Renal cortex interstitium (tissue), 15 donors: Measurements from ENCODE around the gene METTL25. TPM values are rescaled to one million over a fixed set of nuclear protein-coding genes. Genes with fewer than 3 reads are reported as not detected.
A peak's percentile ranks its signal among the peaks of the same experiment; 100 is the strongest.
"Not testable (repeated sequence)": the region's sequence is repeated elsewhere in the genome, so short reads cannot be mapped to it uniquely, and the experiment has no call there.

Experiments used
- DNase-seq, 11 donors: peaks; one replicate each; pipeline ENCODE4 v3.0.0-alpha.2; 2013; ENCODE audit warnings: low read depth in 9 of 11, low spot score in 4 of 11; ENCODE audit errors: extremely low read depth in 1 of 11
- long read RNA-seq, 16 experiments: transcript quantifications; one replicate each; lab custom pipeline, GENCODE V29; 2026
- polyA plus RNA-seq, 3 donors: library from polyadenylated mRNA; unstranded; fragments of 120-200 nt; gene quantifications; one replicate each; pipeline ENCODE4 v1.2.1, GENCODE V29; 2013; ENCODE audit not compliant: insufficient read length in 3 of 3

METTL25 gene, protein sequence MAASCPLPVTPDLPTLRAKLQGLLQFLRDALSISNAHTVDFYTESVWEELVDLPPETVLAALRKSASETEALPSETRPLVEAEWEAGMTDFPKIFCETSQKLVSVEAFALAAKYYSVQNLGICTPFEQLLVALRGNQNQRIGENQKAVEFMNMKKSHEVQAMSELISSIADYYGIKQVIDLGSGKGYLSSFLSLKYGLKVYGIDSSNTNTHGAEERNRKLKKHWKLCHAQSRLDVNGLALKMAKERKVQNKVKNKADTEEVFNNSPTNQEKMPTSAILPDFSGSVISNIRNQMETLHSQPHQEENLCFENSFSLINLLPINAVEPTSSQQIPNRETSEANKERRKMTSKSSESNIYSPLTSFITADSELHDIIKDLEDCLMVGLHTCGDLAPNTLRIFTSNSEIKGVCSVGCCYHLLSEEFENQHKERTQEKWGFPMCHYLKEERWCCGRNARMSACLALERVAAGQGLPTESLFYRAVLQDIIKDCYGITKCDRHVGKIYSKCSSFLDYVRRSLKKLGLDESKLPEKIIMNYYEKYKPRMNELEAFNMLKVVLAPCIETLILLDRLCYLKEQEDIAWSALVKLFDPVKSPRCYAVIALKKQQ
- polyA plus RNA-seq = 10 to 100 TPM; 14.3 to 18.7 (median 18.2) TPM
- long read RNA-seq, donor 1, partial matches to known transcripts = 87 of 123 reads
- long read RNA-seq, donor 1, other reads (novel, unspliced or antisense) = 28 of 123 reads
- long read RNA-seq, donor 2, partial matches to known transcripts = 6 of 8 reads
- long read RNA-seq, donor 2, other reads (novel, unspliced or antisense) = 0 of 8 reads
- long read RNA-seq, donor 3 = 0 reads
- long read RNA-seq, donor 4, partial matches to known transcripts = 0 of 3 reads
- long read RNA-seq, donor 4, other reads (novel, unspliced or antisense) = 0 of 3 reads
- long read RNA-seq, donor 5 = 0 reads
- long read RNA-seq, donor 6, partial matches to known transcripts = 14 of 17 reads
- long read RNA-seq, donor 6, other reads (novel, unspliced or antisense) = 0 of 17 reads
- long read RNA-seq, donor 7, transcript METTL25-204 (4 exons, 743 nt) = major isoform, 5 of 28 reads
- long read RNA-seq, donor 7, transcript METTL25-201 (12 exons, 2,093 nt) = major isoform, 5 of 28 reads
- long read RNA-seq, donor 7, partial matches to known transcripts = 18 of 28 reads
- long read RNA-seq, donor 7, other reads (novel, unspliced or antisense) = 0 of 28 reads
- long read RNA-seq, donor 8, transcript METTL25-204 (4 exons, 743 nt) = major isoform, 9 of 12 reads
- long read RNA-seq, donor 8, partial matches to known transcripts = 0 of 12 reads
- long read RNA-seq, donor 8, other reads (novel, unspliced or antisense) = 0 of 12 reads
- long read RNA-seq, donor 9, partial matches to known transcripts = 11 of 15 reads
- long read RNA-seq, donor 9, other reads (novel, unspliced or antisense) = 0 of 15 reads
- long read RNA-seq, donor 10, transcript METTL25-204 (4 exons, 743 nt) = major isoform, 5 of 24 reads
- long read RNA-seq, donor 10, partial matches to known transcripts = 17 of 24 reads
- long read RNA-seq, donor 10, other reads (novel, unspliced or antisense) = 0 of 24 reads
- long read RNA-seq, donor 11, partial matches to known transcripts = 14 of 18 reads
- long read RNA-seq, donor 11, other reads (novel, unspliced or antisense) = 0 of 18 reads
- long read RNA-seq, donor 12, partial matches to known transcripts = 0 of 4 reads
- long read RNA-seq, donor 12, other reads (novel, unspliced or antisense) = 0 of 4 reads
- long read RNA-seq, donor 13 = 0 reads
- long read RNA-seq, donor 14, partial matches to known transcripts = 0 of 5 reads
- long read RNA-seq, donor 14, other reads (novel, unspliced or antisense) = 0 of 5 reads
- long read RNA-seq, donor 15, transcript METTL25-201 (12 exons, 2,093 nt) = major isoform, 5 of 5 reads
- long read RNA-seq, donor 15, partial matches to known transcripts = 0 of 5 reads
- long read RNA-seq, donor 15, other reads (novel, unspliced or antisense) = 0 of 5 reads
- long read RNA-seq, donor 16, transcript METTL25-201 (12 exons, 2,093 nt) = major isoform, 7 of 9 reads
- long read RNA-seq, donor 16, partial matches to known transcripts = 0 of 9 reads
- long read RNA-seq, donor 16, other reads (novel, unspliced or antisense) = 0 of 9 reads

GRCh38 chr12:82358200-82359114 is at the start of gene METTL25, which contains the start of gene CCDC59:
TSS of gene METTL25 (plus strand) at chr12:82358529. CDS start at chr12:82358566, 37 bp downstream.
TSS of gene CCDC59 (minus strand) at chr12:82358387. CDS start at chr12:82358376, 11 bp downstream.
- peak; percentile 95 to 98 (median 98) for DNase-seq

- DNase-seq = no peak
These were observed 43.9 kb upstream of the METTL25 start for GRCh38 chr12:82314406-82314892.

DNA sequence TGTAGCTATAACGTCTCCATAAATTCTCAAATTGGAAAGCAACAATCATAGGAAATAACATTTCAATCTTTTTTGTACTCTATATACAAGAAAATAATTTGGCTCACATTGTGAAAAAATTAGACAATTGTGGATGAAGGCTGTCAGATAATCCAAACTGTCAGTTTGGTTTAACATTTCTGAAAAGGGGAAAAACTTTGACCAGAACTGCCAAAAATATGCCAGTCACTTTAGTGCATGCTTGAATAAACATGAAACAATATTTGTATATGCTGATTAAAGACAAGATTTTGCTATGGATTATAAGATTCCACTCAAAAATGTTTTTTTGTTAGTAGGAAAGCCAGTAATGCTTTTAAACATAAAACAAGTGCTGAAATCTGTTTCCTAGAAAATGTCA is 39.1 kb upstream of the METTL25 start:
- DNase-seq = no peak

DNA sequence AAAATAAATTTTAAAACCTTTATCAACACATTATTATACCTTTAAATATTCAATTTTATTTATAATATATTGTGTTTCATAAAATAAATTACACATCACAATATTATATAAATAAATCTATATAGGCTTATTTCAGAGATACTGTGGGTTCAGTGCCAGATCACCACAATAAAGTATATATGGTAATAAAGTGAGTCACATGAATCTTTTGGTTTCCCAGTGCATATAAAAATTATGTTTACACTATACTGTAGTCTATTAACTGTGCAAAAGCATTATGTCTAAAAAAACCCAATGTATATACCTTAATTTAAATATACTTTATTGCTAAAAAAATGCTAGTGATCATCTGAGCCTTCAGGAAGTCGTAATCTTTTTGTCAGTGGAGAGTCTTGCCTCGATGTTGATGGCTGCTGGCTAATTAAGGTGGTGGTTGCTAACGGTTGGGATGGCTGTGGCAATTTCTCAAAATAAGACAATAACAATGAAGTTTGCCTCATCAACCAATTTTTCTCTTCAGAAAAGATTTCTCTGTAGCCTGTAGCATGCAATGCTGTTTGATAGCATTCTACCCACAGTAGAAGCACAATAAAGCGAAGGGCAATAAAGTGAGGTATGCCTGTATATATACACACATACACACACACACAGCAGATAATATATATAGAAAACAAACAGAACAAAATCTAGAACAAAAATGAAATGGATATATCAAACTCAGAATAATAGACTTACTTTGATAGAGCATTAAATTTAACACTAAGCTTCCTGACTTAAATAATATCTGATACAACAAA is 32.6 kb upstream of the METTL25 start:
- no peak for DNase-seq

DNA sequence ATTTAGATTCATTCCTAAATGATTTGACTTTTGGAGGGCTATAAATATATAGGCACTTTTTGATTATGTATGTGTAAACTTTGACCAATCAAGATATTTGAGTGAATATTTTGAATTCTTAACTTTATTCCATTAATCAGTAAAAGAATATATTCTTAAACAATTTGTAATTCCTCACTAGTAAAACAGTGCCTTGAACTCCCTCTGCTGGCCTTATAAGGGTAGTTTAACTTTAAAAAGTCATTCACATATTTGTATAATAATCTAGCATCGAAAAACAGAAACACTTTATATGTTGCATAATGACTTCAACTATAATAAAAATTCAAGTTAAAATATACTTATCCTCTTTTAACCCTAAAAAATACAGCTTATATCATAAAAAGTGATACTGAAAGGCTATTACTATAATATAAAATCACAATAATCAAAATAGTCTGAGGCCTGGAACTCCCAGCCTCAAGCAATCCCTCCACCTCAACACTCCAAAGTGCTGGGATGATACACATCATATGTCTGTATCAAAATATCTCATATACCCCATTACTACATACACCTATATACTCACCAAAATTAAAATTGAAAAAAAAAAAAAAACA is 31.3 kb upstream of the METTL25 start:
- peak in 5 of 11 donors; percentile 2 to 18 (median 3) for DNase-seq

DNA sequence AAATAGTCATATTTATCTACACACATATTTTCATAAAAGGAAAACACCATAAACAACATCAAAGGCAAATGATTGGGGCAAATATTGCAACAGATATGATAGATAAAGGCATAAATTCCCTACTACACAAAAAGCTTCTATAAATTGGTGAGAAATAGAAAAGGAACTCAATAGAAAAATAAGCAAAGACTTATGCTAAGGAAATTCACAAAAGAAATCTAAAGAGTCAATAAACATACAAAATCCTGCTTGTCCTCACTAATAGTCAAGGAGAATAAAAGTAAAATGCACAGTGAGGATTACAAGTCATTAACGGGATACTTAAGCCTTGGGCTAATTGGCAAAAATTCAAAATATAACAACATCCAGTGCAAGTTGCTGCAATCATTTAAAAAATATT is 30.5 kb upstream of the METTL25 start:
- DNase-seq = no peak

DNA sequence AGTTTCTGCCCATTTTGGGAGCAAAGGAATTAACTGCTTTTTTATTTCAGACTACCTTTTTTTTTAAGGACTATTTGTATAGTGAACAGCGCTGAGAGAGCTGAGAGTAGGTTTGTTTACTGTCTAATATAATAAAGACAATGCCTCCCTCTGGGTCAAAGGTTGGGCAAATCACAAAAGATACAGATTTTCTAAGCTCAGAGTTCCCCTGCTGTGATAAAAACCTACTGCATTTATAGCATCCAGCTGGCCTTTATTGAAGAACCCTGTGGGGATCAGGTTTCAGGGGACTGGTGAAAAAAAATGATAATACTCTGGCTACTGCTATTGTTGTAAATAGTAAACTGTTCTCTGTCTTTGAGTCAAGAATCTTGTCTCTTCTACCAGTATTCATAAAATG is 28.8 kb upstream of the METTL25 start:
- no peak for DNase-seq

DNA sequence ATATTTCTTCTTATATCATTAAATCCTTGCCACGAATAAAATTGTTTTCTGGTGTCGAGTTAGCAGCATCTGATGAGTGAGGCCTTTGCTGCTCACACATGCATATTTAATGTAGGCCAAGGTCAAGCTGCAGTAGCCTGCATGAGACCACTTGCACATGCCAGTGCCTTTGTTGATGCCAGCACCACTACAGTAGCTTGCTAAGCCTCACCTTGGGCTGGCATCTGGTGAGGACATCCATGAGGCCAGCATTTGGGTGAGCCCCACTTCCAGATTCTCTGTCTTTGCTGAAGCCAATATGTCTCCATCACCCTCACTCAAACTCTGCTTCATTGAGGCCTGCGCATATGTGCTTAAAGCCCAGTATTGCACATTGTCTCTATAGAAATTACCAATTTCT is 8.2 kb upstream of the METTL25 start:
- no peak for DNase-seq

DNA sequence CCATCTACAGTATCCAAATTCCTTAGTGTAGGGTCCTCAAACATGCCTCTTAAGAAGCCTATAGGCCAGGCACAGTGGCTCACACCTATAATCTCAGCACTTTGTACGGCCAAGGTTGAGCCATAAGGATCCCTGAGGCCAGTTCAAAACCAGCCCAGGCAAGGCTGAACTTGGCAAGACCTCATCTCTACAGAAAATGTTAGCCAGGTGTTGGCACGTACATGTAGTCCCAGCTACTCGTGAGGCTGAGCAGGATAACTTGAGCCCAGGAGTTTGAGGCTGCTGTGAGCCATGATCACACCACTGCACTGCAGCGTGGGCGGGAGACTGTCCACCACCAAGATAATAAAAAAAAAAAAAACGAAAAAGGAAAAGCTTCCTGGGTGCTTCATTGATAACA is 6.9 kb upstream of the METTL25 start:
- no peak for DNase-seq

GRCh38 chr12:82357340-82357739 is 989 bp upstream of the METTL25 start:
- no peak for DNase-seq

DNA sequence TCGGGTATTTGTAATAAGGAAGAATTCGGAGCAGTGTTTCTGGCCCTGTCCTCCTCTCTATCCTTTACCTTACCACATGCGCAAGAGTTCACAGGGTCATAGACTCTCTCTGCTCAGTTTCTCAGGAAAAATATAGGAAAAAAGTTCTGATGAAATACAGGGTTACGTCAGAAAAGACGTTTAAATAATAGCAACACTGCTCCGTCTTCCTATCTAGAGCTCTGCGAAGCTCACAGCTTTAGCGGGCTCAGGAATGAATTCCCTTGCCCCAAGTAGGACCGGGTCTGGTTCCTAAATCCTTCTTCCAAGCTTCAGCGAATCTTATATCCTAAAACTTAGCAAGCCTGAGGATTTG is 507 bp upstream of the METTL25 start:
- DNase-seq = peak in 1 of 11 donors; percentile 15

- DNase-seq = peak in 3 of 11 donors; percentile 3 to 13 (median 8)
These were observed 768 bp downstream of the METTL25 start for GRCh38 chr12:82359115-82359478.

DNA sequence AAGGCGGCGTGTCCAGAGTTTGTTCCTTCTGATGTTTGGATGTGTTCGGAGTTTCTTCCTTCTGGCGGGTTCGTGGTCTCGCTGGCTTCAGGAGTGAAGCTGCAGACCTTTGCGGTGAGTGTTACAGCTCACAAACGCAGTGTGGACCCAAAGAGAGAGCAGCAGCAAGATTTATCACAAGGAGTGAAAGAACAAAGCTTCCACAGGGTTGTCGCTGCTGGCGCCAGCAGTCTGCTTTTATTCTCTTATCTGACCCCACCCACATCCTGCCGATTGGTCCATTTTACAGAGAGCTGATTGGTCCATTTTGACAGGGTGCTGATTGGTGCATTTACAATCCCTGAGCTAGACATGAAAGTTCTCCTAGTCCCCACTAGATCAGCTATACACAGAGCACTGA is 2.5 kb downstream of the METTL25 start:
- not testable (repeated sequence) for DNase-seq

DNA sequence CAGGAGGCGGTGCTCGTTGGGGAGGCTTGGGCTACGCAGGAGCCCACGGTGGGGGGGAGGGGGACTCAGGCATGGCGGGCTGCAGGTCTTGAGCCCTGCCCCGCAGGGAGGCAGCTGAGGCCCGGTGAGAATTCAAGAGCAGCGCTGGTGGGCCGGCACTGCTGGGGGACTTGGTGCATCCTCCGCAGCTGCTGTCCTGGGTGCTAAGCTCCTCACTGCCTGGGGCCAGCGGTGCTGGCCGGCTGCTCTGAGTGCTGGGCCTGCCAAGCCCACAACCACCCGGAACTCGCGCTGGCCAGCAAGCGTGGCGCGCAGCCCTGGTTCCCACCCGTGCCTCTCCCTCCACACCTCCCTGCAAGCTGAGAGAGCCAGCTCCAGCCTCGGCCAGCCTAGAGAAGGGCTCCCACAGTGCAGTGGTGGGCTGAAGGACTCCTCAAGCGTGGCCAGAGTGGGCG is 3.2 kb downstream of the METTL25 start:
- no peak for DNase-seq

DNA sequence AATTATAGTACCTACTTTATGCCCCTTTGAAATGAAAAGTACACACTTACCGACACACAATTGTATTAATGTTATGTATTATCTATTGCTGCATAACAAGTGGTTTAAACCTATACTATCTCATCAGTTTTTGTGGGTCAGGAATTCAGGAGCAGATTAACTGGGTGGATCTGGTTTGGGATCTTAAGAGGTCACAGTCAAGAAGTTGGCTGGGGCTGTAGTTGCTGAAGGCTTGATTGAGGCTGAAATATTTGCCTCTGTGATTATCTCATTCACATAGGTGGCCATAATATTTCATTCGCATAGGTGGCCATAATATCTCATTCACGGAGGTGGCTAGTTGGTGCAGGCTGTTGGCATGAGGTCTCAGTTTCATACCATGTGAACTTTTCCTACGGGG is 5.7 kb downstream of the METTL25 start:
- no peak for DNase-seq
